SK-N-MC (cell line): Measurements from ENCODE around the gene RNF41.

Experiments
- EZH2 ChIP-seq: fragments of 200-600 bp; sonication (generic); IDR thresholded peaks from one replicate; pipeline ENCODE4 v1.6.1; 2017; ENCODE audit warnings: antibody characterized with exemption
- POLR2AphosphoS5 ChIP-seq: IDR thresholded peaks from 2 replicates; pipeline ENCODE4 v1.6.1; 2012; ENCODE audit warnings: mild to moderate bottlenecking, low read depth, low read length, borderline replicate concordance

DNA sequence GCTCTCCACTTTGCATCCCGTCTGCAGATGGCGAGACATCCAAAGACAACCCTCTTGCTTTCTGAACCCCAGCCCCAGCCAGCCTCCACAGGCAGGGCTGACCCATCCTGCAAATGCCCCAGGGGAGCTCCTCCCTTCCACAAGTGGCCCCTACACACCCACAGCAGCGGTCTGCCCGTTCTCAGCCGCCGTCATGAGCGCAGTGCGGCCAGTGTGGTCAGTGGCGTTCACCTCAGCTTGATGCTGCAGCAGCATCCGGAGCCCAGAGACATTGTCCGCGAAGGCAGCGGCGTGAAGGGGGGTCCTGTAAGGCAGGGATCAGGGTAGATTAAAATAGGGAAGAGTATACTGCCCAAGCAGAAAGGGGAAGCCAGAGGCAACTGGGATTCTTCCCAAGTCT is 22.8 kb upstream of the RNF41 start:
- TF ChIP-seq POLR2AphosphoS5 (no peak), EZH2 (no peak)
